Gastrocnemius medialis (tissue), 4 donors: ENCODE data around the gene PDGFRB.

Experiments used
- POLR2A ChIP-seq, 2 donors: fragments of 450-650 bp; IDR thresholded peaks; one replicate each; pipeline ENCODE4 v1.6.1; 2017; ENCODE audit warnings: antibody characterized with exemption in 2 of 2, mild to moderate bottlenecking in 2 of 2, moderate library complexity in 2 of 2
- TF ChIP-seq, protein P1 (sequence below), 5 experiments: fragments of 450-650 bp in 3 of 5; fragments of 200-600 bp in 2 of 5; sonication (generic) in 2 of 5; IDR thresholded peaks in 4 of 5; conservative IDR thresholded peaks in 1 of 5; 1 replicate in 4 of 5; 2 replicates in 1 of 5; pipeline ENCODE4 v1.5.1; 2016 to 2019; ENCODE audit warnings: antibody characterized with exemption in 5 of 5, mild to moderate bottlenecking in 3 of 5, moderate library complexity in 3 of 5

DNA sequence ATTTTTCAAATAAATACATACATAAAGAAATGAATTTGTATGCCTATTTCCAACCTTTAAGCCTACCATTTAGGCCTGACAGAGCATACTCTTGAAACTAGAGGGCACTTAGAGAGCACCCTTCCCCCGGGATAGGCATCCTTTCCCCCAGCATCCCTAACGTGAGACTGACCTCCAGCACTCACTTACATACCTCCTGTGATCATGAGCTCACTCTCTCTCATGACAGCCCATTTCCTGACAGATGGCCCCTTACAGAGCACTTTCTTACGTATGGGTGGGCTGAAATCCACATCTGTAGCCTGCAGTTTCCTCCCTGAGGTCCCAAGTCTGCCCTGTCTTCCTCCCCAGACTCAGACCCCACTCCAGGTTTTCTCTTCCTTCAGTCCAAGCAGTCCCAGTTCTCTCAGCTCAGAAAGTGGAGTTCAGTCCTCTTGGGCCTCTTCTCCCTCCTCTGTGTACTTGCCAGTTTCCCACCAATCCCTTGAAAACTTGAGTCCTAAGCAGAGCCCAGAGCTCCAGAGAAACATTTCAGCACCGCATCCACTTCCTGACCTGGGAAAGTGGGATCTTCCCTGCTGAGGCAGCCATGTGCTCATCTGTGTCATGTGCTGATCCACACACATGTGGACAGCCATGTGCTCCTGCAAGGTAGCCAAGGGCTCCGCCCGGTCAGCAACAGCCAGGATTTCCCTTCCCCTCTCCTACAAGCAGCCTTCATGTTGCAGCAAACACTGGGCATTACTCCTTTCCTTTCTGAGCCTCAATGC lies 8.8 kb upstream of the PDGFRB start:
- TF ChIP-seq, protein P1, sequence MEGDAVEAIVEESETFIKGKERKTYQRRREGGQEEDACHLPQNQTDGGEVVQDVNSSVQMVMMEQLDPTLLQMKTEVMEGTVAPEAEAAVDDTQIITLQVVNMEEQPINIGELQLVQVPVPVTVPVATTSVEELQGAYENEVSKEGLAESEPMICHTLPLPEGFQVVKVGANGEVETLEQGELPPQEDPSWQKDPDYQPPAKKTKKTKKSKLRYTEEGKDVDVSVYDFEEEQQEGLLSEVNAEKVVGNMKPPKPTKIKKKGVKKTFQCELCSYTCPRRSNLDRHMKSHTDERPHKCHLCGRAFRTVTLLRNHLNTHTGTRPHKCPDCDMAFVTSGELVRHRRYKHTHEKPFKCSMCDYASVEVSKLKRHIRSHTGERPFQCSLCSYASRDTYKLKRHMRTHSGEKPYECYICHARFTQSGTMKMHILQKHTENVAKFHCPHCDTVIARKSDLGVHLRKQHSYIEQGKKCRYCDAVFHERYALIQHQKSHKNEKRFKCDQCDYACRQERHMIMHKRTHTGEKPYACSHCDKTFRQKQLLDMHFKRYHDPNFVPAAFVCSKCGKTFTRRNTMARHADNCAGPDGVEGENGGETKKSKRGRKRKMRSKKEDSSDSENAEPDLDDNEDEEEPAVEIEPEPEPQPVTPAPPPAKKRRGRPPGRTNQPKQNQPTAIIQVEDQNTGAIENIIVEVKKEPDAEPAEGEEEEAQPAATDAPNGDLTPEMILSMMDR (IDR thresholded peaks at IDR 0.05 in 4 of 5, conservative IDR thresholded peaks at IDR 0.05 in 1 of 5) = no peak
- TF ChIP-seq POLR2A (IDR thresholded peaks at IDR 0.05) = no peak
